MCF 10A (cell line): ENCODE results near the gene CDK2AP2. TPM values are rescaled to one million over a fixed set of nuclear protein-coding genes. Genes with fewer than 3 reads are reported as not detected.
"Not testable (repeated sequence)": the region's sequence is repeated elsewhere in the genome, so short reads cannot be mapped to it uniquely, and the experiment has no call there.

Experiments used
- Bru-seq: library from RNA; stranded (reverse); fragments of 400-500 nt; gene quantifications from one replicate; lab custom pipeline; 2021; lab: Mats Ljungman, UMichigan
- BruChase-seq, 2 experiments: library from RNA; stranded (reverse); fragments of 400-500 nt; gene quantifications; one replicate each; lab custom pipeline; 2021; lab: Mats Ljungman, UMichigan
- BruUV-seq: library from RNA; stranded (reverse); fragments of 400-500 nt; replicated peaks from 2 replicates; lab custom pipeline; 2021; lab: Mats Ljungman, UMichigan
- CTCF ChIA-PET: fragments of 300-600 bp; sonication (Branson Sonifier 250); formaldehyde crosslinking; extraction: SDS; loops from one replicate; lab custom pipeline; 2021; ENCODE audit warnings: antibody characterized with exemption, inconsistent platforms; lab: Yijun Ruan, JAX
- POLR2A ChIA-PET: fragments of 300-600, 350-650 bp; sonication (Branson Sonifier 250); formaldehyde crosslinking; extraction: SDS; loops from one replicate; lab custom pipeline; 2020; ENCODE audit warnings: antibody characterized with exemption, inconsistent platforms; lab: Yijun Ruan, JAX
- DNase-seq: peaks from one replicate; pipeline ENCODE4 v3.0.0-alpha.2; 2018; ENCODE audit not compliant: unreplicated experiment
- H3K27ac Mint-ChIP-seq: one replicate; pipeline ENCODE4 v1.8.0; 2022; ENCODE audit warnings: mild to moderate bottlenecking, low read depth, mixed read lengths; ENCODE audit not compliant: unreplicated experiment
- H3K27me3 Mint-ChIP-seq: one replicate; pipeline ENCODE4 v1.8.0; 2022; ENCODE audit warnings: mixed read lengths; ENCODE audit not compliant: insufficient read depth, unreplicated experiment
- H3K36me3 Mint-ChIP-seq: one replicate; pipeline ENCODE4 v1.8.0; 2022; ENCODE audit warnings: mild to moderate bottlenecking, moderate library complexity, mixed read lengths; ENCODE audit not compliant: insufficient read depth, unreplicated experiment
- H3K4me1 Mint-ChIP-seq: one replicate; pipeline ENCODE4 v1.8.0; 2022; ENCODE audit warnings: mixed read lengths; ENCODE audit not compliant: insufficient read depth, unreplicated experiment
- H3K4me3 Mint-ChIP-seq: one replicate; pipeline ENCODE4 v1.8.0; 2022; ENCODE audit warnings: mild to moderate bottlenecking, moderate library complexity, mixed read lengths; ENCODE audit not compliant: unreplicated experiment
- H3K9me3 Mint-ChIP-seq: one replicate; pipeline ENCODE4 v1.8.0; 2022; ENCODE audit warnings: mixed read lengths; ENCODE audit not compliant: unreplicated experiment
- CTCF ChIP-seq: fragments of 200-600 bp; IDR thresholded peaks from one replicate; pipeline ENCODE4 v1.8.0; 2022; ENCODE audit warnings: antibody characterized with exemption, mild to moderate bottlenecking; ENCODE audit not compliant: unreplicated experiment
- intact Hi-C: fragments of 100-400 bp; cut with micrococcal nuclease; formaldehyde crosslinking; loops from 2 replicates; pipeline ENCODE4 v1.14.1; 2022
- long read RNA-seq: library from polyadenylated mRNA; stranded (forward); transcript quantifications from one replicate; pipeline ENCODE4 v2.0.0, GENCODE V29; 2022
- total RNA-seq: library from RNA; stranded (reverse); gene quantifications from 2 replicates; pipeline ENCODE4 v1.2.3, GENCODE V29; 2022

CDK2AP2 gene
- total RNA-seq: 93.7 and 136 TPM in 2 replicates
- Bru-seq, nascent RNA: percentile 87 among the genes with signal in this experiment
- BruChase-seq, experiment 1, labeled RNA remaining after a 6-hour chase: percentile 96 among the genes with signal in this experiment
- BruChase-seq, experiment 2, labeled RNA remaining after a 2-hour chase: percentile 87 among the genes with signal in this experiment
- long read RNA-seq, transcript CDK2AP2-202 (3 exons, 1,692 nt): minor isoform, 13 of 294 reads
- long read RNA-seq, transcript CDK2AP2-201 (4 exons, 1,378 nt): major isoform, 253 of 294 reads
- long read RNA-seq, transcript CDK2AP2-204 (4 exons, 923 nt): minor isoform, 14 of 294 reads
- long read RNA-seq, transcript CDK2AP2-203 (2 exons, 772 nt): minor isoform, 5 of 294 reads
- long read RNA-seq, partial matches to known transcripts: 6 of 294 reads
- long read RNA-seq, other reads (novel, unspliced or antisense): 3 of 294 reads

- POLR2A ChIA-PET: interaction anchor here (0.6 to 1.9 kb wide), 4 partner anchors 10 to 107 kb away, joined by 3 to 8 read pairs (median 6); partner anchors contain the start of genes GSTP1 and PPP1CA
- CTCF ChIA-PET: interaction anchor here (0.8 to 1.4 kb wide), 3 partner anchors 43 to 137 kb away, joined by 3 to 5 read pairs (median 4); no protein-coding TSS in a partner anchor
- no peaks in the 10 kb centered on the region for H3K27me3 Mint-ChIP-seq
- H3K9me3 Mint-ChIP-seq: no peaks in the 10 kb centered on the region
- TF ChIP-seq CTCF: no peak
- peak; percentile 99 for DNase-seq
- peak within 1 kb of the TSS; percentile 92 for H3K4me3 Mint-ChIP-seq
- peaks cover 20% of the 10 kb centered on the region for H3K4me1 Mint-ChIP-seq
- peak within 1 kb of the TSS; percentile 89 for H3K27ac Mint-ChIP-seq
- no TSS peak for BruUV-seq
- intact Hi-C loops: loop anchor here (1.0 to 5.0 kb wide), 3 partner anchors 65 to 80 kb away; partner anchors contain the start of genes CORO1B, GSTP1 and RPS6KB2
- H3K36me3 Mint-ChIP-seq: peaks cover 6% of the 10 kb centered on the region
These were observed at the start of gene CDK2AP2 for GRCh38 chr11:67507864-67508485. TSS of gene CDK2AP2 (minus strand) at chr11:67508162. CDS start at chr11:67508082, 80 bp downstream.

DNA sequence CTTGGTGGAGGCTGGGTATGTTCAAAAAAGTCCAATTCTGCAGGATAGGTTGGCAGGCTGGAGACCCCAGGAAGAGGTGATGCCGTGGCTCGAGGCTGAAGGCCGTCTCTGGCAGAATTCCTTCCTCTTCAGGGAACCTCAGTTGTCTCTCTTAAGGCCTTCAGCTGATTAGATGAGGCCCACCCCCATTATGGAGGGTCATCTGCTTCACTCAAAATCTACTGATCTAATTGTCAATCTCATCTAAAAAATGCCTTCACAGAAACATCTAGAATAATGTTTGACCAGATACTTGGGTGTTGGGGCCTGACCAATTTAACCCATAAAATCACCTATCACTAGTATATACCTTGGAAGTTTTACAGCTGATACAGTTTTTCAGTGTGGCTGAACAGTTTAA, 48.3 kb upstream of the CDK2AP2 start:
- no TSS peak for BruUV-seq
- Mint-ChIP-seq H3K4me1 (no peaks in the 10 kb centered on the region), H3K9me3 (peaks cover 1% of the 10 kb centered on the region), H3K27ac (no peak overlapping the region), H3K4me3 (no peak overlapping the region), H3K27me3 (no peaks in the 10 kb centered on the region), H3K36me3 (no peaks in the 10 kb centered on the region)
- ChIA-PET CTCF (interaction anchor here (0.6 kb wide), 1 partner anchor 16 kb away, joined by 7 read pairs; no protein-coding TSS in a partner anchor), POLR2A (no interaction called here)
- no peak for DNase-seq
- no peak for TF ChIP-seq CTCF
- intact Hi-C loops: no loop called here

- DNase-seq, H3K27me3 Mint-ChIP-seq, H3K36me3 Mint-ChIP-seq, intact Hi-C loops, H3K4me1 Mint-ChIP-seq, H3K27ac Mint-ChIP-seq, BruUV-seq, POLR2A ChIA-PET, H3K9me3 Mint-ChIP-seq, H3K4me3 Mint-ChIP-seq: not testable (repeated sequence)
- CTCF ChIA-PET: interaction anchor here (0.7 kb wide), 2 partner anchors 41 to 807 kb away, joined by 3 read pairs; no protein-coding TSS in a partner anchor
These were observed 43.7 kb upstream of the CDK2AP2 start for GRCh38 chr11:67551697-67552096.

GRCh38 chr11:67551127-67551526, 43.2 kb upstream of the CDK2AP2 start:
- H3K4me3 Mint-ChIP-seq: no peak overlapping the region
- no TSS peak for BruUV-seq
- H3K27ac Mint-ChIP-seq: no peak overlapping the region
- intact Hi-C loops: no loop called here
- no peak for DNase-seq
- peaks cover 7% of the 10 kb centered on the region for H3K36me3 Mint-ChIP-seq
- ChIA-PET POLR2A (no interaction called here), CTCF (interaction anchor here (0.7 kb wide), 1 partner anchor 42 kb away, joined by 3 read pairs; no protein-coding TSS in a partner anchor)
- H3K27me3 Mint-ChIP-seq: no peaks in the 10 kb centered on the region
- no peak for TF ChIP-seq CTCF
- H3K4me1 Mint-ChIP-seq: no peaks in the 10 kb centered on the region
- H3K9me3 Mint-ChIP-seq: peaks cover 8% of the 10 kb centered on the region
